GM18520 (cell line): ENCODE measurements around the gene GOLGA3.
"Not testable (repeated sequence)": the region's sequence is repeated elsewhere in the genome, so short reads cannot be mapped to it uniquely, and the experiment has no call there.

Experiments
- ATAC-seq: cut with Tn5 transposase; IDR thresholded peaks from one replicate; pipeline ENCODE4 v1.9.1; 2021; ENCODE audit not compliant: unreplicated experiment

GOLGA3 gene

DNA sequence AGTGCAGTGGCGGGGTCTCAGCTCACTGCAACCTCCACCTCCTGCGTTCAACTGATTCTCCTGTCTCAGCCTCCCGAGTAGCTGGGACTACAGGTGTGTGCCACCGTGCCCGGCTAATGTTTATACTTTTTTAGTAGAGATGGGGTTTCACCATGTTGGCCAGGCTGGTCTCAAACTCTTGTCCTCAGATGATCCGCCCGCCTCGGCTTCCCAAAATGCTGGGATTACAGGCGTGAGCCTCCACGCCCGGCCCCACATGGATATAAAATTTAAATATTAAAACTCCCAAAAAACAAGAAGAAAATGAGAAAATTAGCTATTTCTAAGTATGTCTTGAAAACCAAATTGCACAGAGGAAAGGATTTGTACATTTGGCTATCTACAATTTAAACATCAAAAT, 16.0 kb upstream of the GOLGA3 start:
- ATAC-seq, result not testable (repeated sequence)

DNA sequence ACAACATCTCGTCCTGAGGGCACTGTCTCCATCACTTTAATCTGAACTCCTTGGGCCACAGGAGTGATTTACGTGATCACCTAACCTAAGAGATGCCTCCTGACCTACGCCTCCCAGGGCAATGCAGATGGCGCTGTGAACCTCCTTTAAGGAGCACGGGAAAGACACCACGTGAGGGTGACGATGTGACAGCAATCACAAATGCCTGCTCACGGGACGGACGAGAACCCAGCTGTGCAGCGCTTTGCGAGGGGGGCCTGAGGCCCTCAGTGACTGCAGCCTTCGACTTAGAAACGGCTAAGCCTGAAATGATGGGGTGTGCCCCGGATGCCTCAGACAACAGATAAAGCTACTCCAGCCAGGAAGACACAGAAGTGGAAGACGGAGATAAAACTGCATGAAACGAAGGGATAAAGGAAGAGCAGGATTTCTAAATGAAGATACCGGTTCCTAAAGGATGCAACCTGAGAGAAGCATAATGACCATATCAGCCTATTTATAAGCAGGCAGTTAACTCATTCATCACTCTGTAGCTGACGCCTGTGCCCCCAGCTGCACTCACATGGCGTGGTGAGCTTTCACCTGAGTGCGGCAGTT, 13.9 kb upstream of the GOLGA3 start:
- no peak for ATAC-seq

- ATAC-seq, result no peak
Measured at GRCh38 chr12:132841151-132841550, 12.5 kb upstream of the GOLGA3 start.

GRCh38 chr12:132840536-132840935, 11.9 kb upstream of the GOLGA3 start:
- no peak for ATAC-seq

DNA sequence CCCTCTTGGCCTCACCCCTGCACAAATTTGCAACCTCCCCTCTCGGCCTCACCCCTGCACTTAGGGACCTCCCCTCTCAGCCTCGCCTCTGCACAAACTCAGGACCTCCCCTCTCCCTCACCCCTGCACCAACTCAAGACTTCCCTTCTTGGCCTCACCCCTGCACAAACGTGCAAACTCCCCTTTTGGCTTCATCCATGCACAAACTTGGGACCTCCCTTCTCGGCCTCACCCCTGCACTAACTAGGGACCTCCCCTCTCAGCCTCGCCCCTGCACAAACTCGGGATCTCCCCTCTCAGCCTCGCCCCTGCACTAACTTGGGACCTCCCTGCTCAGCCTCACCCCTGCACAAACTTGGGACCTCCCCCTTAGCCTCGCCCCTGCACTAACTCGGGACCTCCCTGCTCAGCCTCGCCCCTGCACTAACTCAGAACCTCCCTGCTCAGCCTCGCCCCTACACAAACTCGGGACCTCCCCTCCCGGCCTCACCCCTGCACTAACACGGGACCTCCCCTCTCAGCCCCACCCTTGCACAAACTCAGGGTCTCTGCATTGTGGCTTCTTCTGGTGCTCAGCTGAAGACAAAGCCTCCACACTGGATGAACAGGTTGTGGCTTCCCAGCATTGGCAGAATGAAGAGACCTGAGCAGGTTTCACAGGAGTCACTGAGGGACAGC, 11.0 kb upstream of the GOLGA3 start:
- no peak for ATAC-seq

- ATAC-seq, result no peak
Measured at GRCh38 chr12:132838410-132839080, 9.9 kb upstream of the GOLGA3 start.

DNA sequence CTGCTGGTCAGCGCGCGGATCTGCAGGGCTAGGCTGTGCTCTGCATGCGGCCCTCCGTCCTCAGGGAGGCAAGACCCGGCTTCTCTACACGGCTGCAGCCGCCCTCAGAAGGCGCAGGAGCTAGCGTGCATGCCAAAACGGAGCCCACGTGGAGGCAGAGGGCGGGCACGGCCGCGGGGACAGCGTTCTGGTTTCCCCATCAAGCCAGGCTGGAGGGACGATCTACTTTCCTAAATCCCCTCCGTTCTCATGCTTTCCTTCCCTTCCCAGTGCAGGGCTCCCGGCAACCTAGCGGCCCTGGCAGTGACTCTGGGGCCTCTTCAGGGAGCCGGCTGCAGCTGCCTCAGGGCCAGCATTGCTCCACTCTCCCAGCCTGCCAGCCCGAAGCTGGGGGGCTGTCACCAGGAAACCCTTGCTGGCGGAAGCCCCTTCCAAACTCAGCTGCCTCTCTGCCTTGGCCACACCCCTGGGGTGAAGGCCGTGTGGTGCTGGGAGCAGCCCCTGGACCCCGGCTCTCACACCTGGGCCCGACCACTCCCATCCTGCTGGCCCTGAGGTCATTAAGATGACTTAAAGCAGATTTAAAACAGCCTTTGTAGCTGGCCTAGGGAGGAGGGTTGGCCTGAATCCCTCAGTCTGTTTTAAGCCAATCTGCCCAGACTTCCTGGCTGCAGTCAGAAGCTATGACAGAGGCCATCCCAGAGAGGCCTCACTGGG, 9.2 kb upstream of the GOLGA3 start:
- no peak for ATAC-seq

DNA sequence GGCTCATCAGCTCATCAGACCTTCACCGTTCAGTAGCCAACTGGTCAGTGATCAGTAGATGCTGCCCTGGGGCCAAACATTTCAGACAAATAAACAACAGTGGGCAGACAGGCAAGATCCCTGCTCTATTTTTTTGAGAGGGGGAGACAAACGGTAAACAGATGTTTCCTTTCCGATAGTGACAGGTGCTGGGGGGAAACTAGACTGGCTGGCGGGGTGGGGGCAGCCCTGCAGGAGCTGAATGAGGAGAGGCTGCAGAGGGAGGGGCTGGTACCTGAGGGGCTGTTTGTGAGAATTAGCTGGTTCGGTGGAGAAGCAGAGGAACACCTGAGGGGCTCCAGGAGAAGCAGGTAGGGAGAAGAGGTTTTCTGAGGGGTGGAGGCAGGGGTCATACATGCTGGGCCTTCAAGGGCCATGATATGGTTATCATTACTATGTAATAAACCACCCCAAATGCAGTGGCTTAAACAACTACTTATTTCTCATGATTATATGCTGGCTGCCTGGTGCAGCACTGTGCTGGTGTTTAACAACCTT, 8.2 kb upstream of the GOLGA3 start:
- no peak for ATAC-seq

DNA sequence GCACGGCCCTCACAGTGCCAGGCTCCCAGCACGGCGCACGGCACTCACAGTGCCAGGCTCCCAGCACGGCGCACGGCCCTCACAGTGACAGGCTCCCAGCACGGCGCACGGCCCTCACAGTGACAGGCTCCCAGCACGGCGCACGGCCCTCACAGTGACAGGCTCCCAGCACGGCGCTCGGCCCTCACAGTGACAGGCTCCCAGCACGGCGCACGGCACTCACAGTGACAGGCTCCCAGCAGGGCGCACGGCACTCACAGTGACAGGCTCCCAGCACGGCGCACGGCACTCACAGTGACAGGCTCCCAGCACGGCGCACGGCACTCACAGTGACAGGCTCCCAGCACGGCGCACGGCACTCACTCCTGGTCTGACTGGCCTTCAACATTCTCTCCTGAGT, 7.6 kb upstream of the GOLGA3 start:
- not testable (repeated sequence) for ATAC-seq

GRCh38 chr12:132835076-132836025, 6.7 kb upstream of the GOLGA3 start:
- no peak for ATAC-seq

DNA sequence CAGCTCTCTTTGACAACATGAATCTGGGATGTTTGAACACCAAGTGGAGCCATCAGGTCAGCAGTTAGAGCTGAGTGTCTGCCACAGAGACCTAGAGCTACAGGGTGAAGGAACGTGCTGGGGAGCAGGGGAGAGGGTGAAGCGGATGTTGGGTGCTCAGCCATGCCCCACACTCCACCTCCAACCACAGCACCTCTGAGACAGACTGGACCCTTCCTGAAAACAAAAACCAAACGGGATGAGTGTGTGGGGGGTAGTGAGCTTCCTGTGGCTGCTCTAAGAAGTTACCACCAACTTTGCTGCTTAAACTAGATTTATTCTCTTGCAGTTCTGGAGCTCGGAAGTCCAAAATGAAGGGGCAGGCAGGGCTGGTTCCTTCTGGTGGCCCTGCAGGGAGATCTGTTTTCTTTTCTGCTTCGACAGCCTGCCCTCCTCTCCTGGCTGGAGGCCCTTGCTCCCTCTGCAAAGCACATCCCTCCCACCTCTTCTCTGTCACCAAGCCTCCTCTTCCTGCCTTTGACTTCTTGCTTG, 5.6 kb upstream of the GOLGA3 start:
- ATAC-seq, result no peak

DNA sequence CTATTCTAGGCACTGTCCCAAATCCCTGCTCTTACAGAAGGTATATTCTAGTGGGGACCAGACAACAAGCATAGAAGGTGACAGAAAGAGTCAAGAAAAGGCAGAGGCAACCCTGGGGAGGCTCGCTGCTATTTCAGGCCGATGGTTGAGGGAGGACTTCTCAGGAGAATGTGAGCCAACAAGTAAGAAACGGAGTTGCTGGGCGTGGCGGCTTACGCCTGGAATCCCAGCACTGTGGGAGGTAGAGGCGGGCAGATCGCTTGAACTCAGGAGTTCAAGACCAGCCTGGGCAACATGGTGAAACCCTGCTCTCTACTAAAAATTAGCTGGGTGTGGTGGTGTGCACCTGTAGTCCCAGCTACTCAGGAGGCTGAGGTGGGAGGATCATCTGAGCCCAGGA, 4.7 kb upstream of the GOLGA3 start:
- ATAC-seq, result no peak

GRCh38 chr12:132831771-132832170, 3.1 kb upstream of the GOLGA3 start:
- ATAC-seq, result no peak

DNA sequence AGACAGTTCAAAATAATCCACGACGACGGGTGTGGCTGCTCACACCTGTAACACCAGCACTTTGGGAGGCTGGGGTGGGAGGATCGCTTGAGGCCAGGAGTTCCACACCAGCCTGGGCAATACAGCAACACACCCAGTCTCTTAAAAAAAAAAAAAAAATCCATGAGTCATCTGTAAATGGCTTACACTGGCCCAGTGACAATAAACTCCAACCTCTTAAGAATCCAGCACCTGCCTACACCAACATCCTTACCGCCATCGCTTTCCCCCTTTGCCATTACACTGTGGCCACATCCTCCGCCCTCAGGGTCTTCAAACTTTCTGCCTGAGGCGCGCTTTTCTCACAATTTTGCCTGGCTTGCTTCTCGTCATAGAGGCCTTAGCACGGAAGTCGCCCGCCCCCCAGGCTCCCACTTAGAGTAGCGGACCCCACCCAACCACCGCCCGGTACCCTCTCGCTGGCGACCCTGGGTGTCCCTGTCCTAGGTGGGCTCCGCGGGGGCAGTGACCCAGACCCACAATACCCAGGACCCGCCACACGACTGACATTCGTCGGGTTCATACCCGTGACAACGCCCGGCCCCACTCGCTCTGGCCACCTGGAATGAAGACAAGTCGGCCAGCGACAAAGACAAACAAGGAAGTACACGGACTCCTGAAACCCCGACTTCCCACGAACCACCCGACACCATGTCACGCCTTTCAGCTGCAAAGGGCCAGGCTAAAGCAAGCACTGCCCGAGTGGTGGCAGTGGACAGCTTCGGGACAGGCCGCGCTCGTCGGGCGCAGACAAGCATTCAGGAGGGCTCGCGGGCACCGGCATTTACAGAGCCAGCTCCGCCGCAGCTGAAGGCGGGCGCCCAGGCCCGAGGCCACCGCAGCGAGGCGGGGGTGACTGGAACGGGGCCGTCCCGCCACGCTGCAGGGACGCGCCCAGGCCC, 636 bp downstream of the GOLGA3 start:
- ATAC-seq, result peak; percentile 21

DNA sequence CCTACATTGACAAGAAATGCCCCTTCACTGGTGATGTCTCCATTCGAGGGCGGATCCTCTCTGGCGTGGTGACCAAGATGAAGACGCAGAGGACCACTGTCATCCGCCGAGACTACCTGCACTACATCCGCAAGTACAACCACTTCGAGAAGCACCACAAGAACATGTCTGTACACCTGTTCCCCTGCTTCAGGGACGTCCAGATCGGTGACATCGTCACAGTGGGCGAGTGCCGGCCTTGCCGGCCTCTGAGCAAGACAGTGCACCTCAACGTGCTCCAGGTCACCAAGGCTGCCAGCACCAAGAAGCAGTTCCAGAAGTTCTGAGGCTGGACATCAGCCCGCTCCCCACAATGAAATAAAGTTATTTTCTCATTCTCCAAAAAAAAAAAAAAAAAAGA, 2.8 kb downstream of the GOLGA3 start:
- no peak for ATAC-seq

GRCh38 chr12:132825089-132825488, 3.6 kb downstream of the GOLGA3 start:
- no peak for ATAC-seq

- no peak for ATAC-seq
Measured at GRCh38 chr12:132824053-132824452, 4.6 kb downstream of the GOLGA3 start.

GRCh38 chr12:132818562-132818961, 10.1 kb downstream of the GOLGA3 start:
- no peak for ATAC-seq

- ATAC-seq, result no peak
Measured at GRCh38 chr12:132814232-132814631, 14.4 kb downstream of the GOLGA3 start.
